GM21381 (cell line): Measurements from ENCODE around the gene SDHB.

Experiments used
- ATAC-seq: cut with Tn5 transposase; IDR thresholded peaks from one replicate; pipeline ENCODE4 v1.9.1; 2021; ENCODE audit warnings: mild to moderate bottlenecking, moderate library complexity; ENCODE audit not compliant: unreplicated experiment

Gene SDHB

DNA sequence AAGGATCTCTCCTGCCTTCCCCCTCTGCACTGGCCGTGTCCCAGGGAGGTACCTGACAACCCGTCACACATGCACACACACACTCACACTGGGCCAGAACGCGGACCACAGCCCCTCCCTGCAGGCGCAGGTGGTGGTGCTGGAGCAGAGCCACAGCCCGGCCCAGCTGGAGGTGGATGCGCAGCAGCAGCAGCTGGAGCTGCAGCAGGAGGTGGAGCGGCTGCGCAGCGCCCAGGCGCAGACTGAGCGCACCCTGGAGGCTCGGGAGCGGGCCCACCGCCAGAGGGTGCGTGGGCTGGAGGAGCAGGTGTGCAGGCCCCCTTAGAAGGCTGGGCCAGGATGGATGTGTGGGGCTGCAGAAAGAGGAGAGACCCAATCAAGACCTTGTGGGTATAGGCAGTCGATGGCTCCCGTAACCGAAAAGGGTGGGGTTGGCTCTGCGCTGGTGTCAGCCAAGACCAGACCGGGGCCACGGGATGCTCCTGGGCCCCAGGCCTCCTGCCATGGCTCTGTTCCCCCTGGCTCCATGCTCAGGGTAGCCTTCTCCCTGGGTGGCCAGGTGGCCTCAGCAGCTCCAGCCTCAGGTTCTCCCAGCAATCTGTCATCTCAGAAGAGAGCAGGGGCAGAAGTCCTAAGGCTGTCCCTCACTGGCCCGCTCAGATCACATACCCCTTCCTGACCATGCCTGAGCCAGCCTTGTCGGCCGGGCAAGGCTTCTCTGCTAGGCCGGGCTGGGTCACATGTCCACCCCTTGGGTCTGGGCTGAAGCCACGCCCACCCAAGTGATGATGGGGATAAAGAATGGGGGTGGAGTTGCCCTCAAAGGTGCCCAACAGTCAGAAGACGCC is 82.3 kb downstream of the SDHB start:
- ATAC-seq = no peak

DNA sequence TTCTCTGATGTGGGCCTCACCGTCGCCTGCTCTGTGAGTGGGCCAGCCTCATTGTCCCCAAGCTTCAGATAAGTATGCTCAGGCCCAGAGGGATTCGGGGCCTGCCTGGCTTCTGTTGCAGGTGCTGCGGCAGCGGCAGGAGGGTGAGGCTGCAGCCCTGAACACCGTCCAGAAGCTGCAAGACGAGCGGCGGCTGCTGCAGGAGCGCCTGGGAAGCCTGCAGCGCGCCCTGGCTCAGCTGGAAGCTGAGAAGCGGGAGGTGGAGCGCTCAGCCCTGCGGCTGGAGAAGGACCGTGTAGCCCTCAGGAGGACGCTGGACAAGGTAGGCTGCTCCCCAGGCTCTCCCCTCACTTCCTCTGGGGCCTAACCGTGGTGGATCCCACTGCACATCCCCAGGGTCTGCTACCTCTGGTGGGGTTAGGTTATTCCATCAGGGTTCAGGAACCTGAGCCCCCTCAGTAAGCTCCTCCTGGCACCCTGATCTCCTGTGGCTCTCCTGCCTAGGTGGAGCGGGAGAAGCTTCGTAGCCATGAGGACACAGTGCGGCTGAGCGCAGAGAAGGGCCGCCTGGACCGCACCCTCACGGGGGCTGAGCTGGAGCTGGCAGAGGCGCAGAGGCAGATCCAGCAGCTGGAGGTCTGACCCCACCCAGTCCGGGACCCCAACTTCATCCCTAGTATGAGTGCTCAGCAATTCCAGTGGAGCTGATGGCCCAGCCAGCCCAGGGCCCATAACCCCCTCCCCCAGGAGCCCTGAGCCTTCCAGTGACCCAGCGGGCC is 83.5 kb downstream of the SDHB start:
- ATAC-seq = no peak

DNA sequence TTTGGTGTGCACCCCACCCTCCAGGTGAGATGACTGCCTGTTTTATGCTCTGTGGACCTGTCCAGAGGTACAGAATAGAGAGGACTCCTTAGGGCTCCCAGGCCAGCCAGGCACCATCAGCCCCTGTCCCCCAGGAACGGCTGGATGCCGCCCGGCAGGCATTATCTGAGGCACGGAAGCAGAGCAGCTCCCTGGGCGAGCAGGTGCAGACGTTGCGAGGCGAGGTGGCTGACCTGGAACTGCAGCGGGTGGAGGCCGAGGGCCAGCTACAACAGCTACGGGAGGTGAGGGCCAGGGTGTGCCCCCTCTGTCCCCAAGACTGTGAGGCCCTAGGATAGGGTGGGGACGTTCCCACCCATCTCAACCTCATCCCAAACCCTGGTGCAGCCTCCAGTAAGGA is 84.2 kb downstream of the SDHB start:
- no peak for ATAC-seq

DNA sequence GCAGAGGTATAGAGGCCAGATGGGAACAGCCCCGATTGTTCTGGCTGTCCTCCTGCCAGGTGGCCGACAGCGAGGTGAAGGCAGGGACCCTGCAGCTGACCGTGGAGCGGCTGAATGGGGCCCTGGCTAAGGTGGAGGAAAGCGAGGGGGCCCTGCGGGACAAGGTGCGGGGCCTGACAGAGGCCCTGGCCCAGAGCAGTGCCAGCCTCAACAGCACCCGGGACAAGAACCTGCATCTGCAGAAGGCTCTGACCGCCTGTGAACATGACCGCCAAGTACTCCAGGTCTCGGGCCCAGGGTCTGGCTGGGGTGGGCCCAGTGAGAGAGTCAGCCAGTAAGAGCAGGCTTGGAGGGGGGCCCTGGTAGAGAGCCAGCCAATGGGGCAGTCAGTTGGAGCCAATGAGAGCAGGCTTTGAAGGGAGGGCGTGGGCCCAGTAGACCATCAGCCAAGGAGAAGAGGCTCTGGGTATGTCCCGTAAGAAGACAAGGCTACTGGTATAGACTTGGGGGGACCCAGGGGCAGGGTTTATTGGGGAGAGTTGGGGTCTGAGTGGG is 84.7 kb downstream of the SDHB start:
- no peak for ATAC-seq
